GM04503 (cell line): Measurements from ENCODE around the gene FBXL4.

Source experiments
- DNase-seq: peaks from one replicate; pipeline ENCODE4 v3.0.0-alpha.2; 2012; ENCODE audit warnings: low read depth

FBXL4 gene

GRCh38 chr6:98824902-98825599 is 122.7 kb downstream of the FBXL4 start:
- no peak for DNase-seq

- DNase-seq, result no peak
These were observed 123.4 kb downstream of the FBXL4 start for GRCh38 chr6:98824162-98824901.

- DNase-seq, result no peak
These were observed 124.2 kb downstream of the FBXL4 start for GRCh38 chr6:98823428-98824161.

DNA sequence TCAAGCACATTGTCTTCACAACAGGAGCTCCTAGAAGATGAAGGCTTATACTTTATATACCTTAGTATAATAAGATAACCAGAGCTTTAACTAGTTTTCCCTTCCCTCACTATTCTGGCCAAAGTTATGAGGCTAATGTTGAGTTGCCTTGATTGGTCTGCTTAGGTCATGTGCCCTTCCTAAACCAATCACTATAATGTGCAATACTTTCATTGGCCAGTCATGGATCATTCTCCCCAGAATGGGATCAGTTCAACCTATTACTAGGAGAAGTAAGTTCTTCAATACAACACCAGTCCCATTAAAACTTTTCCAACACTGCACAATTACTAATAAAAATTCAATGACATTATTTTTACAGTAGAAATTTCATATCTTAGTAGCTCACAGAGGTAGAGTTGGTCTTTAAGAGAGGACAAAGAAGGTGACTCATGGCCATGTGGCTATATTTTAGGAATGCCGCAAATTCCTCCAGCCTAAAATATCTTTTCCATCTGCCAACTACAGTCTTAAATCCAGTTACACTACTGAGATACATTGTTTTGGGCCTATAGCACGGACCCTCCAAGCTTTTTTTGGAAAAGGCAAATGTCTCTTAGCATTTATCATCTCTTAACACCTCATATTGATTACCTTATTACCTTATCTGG is 125.9 kb downstream of the FBXL4 start:
- DNase-seq, result no peak
